NCI-H1105 treated with DMSO at 0.1 percent for 48 hours (cell line): ENCODE measurements around the gene NEDD4L.

Experiments used
- DNase-seq: peaks from one replicate; lab custom pipeline; 2025; lab: John Stamatoyannopoulos, UW

NEDD4L gene

GRCh38 chr18:58212274-58212673 lies 168.2 kb downstream of the NEDD4L start:
- DNase-seq: no peak

DNA sequence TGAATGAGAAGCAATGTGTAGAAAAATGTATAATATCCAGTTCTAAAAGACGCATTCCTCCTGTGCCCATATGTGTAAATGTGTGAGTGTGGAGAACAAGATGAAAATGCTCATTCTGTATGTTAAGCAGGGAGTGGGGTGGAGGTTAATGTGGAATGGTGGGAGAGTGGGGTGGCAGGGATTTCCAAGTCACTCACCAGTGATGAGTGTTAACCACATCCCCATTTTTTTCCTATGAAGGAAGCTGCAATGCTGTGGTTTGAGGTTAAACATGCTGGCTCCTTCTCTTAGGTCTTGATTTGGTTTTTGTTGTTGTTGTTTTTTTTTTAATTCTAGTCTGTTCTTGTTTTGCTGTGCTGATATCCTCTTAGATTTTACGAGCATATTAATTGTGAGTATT lies 169.4 kb downstream of the NEDD4L start:
- DNase-seq: no peak

DNA sequence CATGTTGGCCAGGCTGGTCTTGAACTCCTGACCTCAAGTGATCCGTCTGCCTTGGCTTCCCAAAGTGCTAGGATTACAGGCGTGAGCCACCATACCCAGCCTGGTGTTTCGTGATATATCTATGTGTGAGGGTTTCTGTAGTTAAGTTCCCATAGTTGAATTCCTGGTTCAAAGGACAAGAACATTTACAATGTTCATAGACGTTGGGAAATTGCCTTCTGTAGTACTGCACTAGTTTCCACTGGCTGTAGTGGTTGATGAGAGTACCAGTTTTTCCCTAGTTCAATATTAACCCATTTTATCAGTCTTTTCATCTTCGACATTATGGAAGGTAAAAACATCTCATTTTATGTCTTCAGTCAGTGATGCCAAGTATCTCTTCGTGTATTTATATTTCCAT lies 171.0 kb downstream of the NEDD4L start:
- no peak for DNase-seq

DNA sequence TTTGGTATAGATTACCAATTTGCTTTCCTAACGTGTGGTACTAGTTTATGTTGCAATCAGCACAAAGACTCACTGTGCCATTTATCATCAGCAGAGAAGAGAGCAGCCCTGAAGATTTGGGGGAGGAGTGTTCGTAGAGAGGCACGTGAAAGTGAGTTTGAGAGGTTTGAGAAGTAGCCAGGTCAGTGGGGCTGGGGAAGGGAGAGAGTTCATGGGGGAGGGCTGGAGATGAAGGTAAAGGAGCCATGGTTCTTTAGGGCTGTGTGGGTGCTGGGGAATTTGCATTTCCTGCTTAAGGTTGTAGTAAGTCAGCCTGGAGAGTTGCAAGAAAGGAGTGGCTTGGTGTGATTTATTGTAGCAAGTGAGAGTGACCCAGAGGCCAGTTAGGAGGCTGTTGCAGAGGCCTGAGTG lies 172.1 kb downstream of the NEDD4L start:
- DNase-seq: no peak

DNA sequence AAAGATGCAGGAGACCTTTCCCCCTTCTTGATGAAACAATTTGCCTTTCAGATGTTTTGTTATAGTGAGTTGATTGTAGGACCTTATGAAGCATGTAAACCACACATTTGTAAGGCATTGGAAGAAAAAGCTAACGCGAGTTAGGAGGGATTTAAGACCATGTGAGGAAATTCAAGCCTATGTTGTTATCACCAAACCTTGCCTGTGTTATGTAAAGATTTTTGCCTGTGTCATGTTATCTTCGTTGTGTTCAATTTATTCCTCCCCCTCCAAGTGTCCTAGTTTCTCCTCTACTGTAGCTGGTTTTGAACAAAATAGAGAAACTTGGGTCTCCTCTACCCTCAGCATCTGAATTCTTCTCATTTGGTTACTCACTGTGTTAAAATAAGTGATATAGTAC lies 173.0 kb downstream of the NEDD4L start:
- no peak for DNase-seq

DNA sequence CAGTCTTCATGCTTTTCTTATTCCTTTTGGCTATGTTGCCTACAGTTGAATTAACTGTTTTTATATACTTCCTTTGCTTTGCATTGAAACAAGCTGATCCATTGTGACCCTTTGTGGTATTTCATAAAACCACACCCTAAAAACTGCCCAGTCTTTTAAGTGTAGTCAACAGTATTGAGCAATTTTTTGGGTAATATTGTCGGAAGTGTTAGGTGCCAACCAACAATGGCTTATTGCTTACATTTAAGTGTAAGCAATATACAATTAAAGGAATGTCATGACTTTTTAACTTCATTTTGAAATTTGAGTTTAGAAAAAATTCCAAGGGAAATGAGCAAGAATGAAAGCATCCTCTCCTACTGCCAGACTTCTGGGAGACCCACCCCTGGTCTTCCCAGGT lies 174.1 kb downstream of the NEDD4L start:
- DNase-seq: no peak

DNA sequence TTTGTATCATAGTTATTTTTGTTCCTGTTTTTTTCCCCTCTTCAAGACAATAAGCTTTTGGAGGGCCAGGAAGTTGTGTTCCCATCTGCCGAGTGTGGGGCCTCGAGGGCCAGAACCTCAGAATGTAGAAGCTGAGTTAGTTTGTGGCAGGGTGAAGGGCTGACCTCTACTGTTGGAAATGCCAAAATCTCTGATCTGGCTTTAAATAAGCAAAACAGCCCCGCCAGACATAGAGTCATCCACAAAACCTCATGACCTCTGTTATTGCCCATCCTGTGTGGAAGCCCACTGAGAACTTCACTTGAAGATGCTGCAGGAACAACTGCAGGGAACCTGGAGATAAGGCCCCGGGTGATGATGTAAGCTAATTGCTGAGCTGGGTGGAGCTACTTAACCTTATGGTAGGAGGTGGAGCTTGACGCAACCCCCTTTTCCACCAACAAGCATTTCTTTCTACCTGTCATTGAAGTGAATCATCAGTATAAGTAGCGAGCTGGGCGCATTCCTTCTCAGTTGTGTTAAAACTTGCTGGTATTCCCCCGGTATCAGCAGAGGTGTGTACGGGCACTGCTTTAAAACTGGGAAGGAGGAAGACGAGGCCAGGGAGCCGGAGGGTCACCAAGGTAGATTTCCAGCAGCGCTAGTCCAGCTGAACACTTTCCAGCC lies 177.2 kb downstream of the NEDD4L start:
- no peak for DNase-seq

GRCh38 chr18:58222432-58223125 lies 178.6 kb downstream of the NEDD4L start:
- DNase-seq: no peak

- DNase-seq: no peak
Observed at GRCh38 chr18:58223717-58224424, 179.8 kb downstream of the NEDD4L start.

DNA sequence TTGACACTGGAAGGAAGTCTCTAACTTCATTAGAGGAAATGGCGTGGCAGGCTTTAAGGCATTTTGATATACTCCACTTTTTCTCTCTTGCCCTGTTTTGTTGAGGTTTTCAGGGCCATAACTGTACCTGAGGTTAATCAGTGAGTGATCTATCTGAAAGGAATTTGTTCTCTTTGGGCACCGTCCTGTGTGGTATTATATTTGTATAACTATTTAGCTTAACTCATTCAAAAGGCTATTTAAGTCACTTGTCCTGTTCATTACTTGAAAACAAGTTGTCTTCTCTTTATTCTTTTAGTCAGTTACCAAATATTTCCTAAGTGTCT lies 180.4 kb downstream of the NEDD4L start:
- DNase-seq: no peak

DNA sequence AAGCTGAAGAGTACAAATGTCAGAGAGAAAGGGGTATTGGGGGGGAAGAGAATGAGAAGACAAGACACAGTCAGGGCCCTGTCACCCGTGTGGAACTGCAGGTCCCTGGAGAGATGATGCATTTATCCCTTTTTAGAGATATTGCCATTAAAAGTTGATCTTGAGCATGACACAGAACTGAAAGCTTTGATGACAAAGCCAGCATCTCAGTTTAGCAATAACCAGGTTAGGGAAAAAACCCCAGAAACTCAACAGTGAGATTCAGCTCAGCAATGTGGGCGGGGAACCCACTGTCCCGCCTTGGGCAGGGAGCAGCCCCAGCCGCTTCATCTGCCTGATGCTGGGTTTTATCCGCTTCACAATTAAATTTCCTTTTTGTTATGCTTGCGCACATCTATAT lies 181.1 kb downstream of the NEDD4L start:
- DNase-seq: no peak

GRCh38 chr18:58226429-58226828 lies 182.4 kb downstream of the NEDD4L start:
- DNase-seq: no peak

GRCh38 chr18:58227361-58227930 lies 183.4 kb downstream of the NEDD4L start:
- no peak for DNase-seq

DNA sequence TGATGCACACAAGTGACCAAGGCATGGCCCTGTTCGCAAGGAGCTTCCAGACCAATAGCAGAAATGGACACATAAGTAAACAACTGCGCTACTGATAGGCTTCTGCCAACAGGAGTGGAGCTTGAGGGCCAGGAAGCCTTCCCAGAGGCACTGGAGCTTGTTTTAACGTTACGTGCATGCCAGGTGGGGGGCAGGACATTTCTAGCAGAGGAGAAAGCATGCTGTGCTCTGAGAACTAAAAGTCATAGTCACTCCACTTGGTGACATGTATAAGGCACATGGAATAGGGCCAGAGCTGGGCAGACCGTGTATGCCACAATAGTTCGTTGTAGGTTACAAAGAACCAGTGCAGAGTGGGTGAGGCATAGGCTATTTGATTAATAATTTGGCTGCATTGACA lies 184.2 kb downstream of the NEDD4L start:
- no peak for DNase-seq

- DNase-seq: no peak
Observed at GRCh38 chr18:58228762-58229161, 184.7 kb downstream of the NEDD4L start.

DNA sequence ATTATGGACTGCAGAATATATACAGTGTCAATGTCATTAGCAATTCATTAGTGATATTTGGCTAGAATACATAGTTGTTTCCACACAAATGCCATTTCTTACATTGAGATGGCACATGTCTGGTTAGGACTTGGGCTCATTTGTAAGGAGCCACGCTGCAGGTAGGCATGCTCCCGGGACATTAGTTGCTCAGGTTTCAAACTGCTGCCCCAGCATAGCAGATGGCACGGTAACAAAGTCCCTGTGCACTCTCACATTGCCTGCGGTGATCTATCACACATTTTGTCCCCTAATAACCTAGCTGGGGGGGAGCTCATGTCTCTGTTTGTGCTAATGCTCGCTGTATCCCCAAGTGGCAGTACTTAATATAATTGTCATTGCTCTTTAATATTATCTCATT lies 185.1 kb downstream of the NEDD4L start:
- DNase-seq: no peak

DNA sequence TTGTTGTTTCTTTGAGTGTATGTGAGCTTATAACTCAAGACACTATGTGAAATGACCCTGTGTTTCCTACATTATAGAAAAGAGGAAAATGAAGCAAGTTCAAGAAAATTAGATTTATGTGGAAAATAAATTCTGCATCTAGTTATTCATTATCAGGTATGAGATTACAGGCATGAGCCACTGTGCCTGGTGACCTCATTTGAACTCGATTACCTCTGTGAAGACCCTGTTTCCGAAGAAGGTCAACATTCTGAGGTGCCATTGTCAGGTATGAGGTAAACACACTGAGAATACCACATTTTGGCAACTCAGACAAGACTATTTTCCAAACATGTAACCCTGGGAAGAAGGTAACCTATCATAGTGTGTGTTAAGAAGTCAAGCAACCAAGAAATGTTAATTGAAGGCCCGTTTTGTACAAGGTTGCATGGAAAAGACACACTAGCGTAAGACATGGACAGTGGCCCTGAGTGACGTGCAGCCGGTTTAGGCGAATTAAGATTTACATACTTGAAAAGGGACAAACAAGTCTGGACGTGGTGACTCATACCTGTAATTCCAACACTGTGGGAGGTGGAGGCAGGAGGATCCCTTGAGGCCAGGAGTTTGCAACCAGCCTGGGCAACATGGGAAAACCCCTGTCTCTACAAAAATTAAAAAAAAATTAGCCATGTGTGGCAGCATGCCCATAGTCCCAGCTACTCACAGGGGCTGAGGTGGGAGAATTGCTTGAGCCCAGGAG lies 186.6 kb downstream of the NEDD4L start:
- DNase-seq: no peak

- DNase-seq: no peak
Observed at GRCh38 chr18:58231930-58232329, 187.9 kb downstream of the NEDD4L start.

DNA sequence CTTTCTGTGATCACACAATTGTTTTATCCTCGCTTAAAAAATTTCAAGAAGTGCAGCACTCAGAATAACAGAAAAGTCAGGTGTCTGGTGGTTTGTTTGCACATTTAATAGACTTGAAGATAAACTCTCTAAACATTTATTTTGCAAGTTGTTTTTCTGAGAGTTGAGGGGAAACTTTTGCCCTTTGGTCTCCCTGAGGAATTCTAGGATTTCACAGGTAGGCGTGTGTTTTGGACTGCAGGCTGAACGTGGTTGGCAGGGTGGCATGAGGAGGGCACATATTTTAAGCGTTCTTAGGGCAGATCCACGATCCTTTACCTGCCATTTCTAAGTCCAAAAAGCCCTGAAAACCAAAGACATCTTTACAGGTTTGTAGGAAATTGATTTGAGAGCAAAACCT lies 188.6 kb downstream of the NEDD4L start:
- no peak for DNase-seq

- no peak for DNase-seq
Observed at GRCh38 chr18:58234359-58234741, 190.3 kb downstream of the NEDD4L start.

DNA sequence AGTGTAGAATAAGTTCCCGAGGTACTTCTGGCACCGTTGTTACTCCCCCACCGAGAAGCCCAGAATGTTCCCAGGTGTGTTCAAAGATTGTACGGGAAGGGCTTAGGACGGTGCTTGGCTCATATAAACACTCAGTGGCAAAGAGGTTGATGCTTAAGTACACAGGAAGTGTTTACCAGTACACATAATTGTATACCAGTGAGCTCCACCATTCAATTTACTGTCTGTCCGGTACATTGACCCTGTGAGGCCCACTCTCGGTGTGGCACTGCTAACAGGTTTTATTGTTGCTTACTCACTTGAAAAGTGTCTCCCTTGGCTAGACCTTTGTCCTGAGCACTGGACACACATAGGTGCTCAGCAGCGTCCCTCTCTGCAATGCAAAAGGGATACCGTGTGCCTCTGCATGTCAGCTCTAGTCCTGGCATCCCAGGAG lies 191.0 kb downstream of the NEDD4L start:
- DNase-seq: no peak

- no peak for DNase-seq
Observed at GRCh38 chr18:58239879-58240278, 195.9 kb downstream of the NEDD4L start.
